DND-41 (cell line): Measurements from ENCODE around the gene RRP12.

Source experiments
- ATAC-seq: fragments of 200-7000 bp; cut with Tn5 transposase; 3 replicates; pipeline ENCODE4 v1.9.1; 2021; ENCODE audit warnings: low read depth; ENCODE audit not compliant: insufficient read depth
- DNase-seq: peaks from one replicate; pipeline ENCODE4 v3.0.0-alpha.2; 2020
- H2AFZ ChIP-seq: 2 replicates; pipeline ENCODE4 v1.6.0; 2012; ENCODE audit warnings: low read depth, low read length
- H3K27ac ChIP-seq: 2 replicates; pipeline ENCODE4 v1.5.1; 2012; ENCODE audit warnings: low read length, inconsistent platforms
- H3K27me3 ChIP-seq: fragments of 200-600 bp; sonication (generic); 2 replicates; pipeline ENCODE4 v1.6.0; 2012; ENCODE audit warnings: low read length, mild to moderate bottlenecking, inconsistent platforms; ENCODE audit not compliant: insufficient read depth, poor library complexity
- H3K36me3 ChIP-seq: 2 replicates; pipeline ENCODE4 v1.5.1; 2012; ENCODE audit warnings: low read length, inconsistent platforms; ENCODE audit not compliant: insufficient read depth
- H3K4me1 ChIP-seq: 2 replicates; pipeline ENCODE4 v1.5.1; 2012; ENCODE audit warnings: mild to moderate bottlenecking, low read length; ENCODE audit not compliant: insufficient read depth
- H3K4me2 ChIP-seq: 2 replicates; pipeline ENCODE4 v1.6.0; 2012; ENCODE audit warnings: mild to moderate bottlenecking, moderate library complexity, low read length, inconsistent platforms; ENCODE audit not compliant: insufficient read depth
- H3K4me3 ChIP-seq, 2 experiments: fragments of 200-600 bp in 1 of 2; shearing (Covaris generic) in 1 of 2; 2 replicates each; pipeline ENCODE4 v1.5.1; 2012 to 2016; ENCODE audit warnings: inconsistent platforms in 2 of 2, low read length in 2 of 2, mild to moderate bottlenecking in 2 of 2, low read depth in 1 of 2, moderate library complexity in 1 of 2
- H3K79me2 ChIP-seq: 2 replicates; pipeline ENCODE4 v1.6.0; 2012; ENCODE audit warnings: low read length, inconsistent platforms; ENCODE audit not compliant: insufficient read depth
- H3K9ac ChIP-seq: 2 replicates; pipeline ENCODE4 v1.6.0; 2012; ENCODE audit warnings: low read depth, mild to moderate bottlenecking, inconsistent platforms, low read length, moderate library complexity
- H3K9me3 ChIP-seq: 2 replicates; pipeline ENCODE4 v1.5.1; 2012; ENCODE audit warnings: low read length, moderate library complexity, mild to moderate bottlenecking, inconsistent platforms; ENCODE audit not compliant: insufficient read depth, severe bottlenecking
- H4K20me1 ChIP-seq: 2 replicates; pipeline ENCODE4 v1.6.0; 2012; ENCODE audit warnings: low read length; ENCODE audit not compliant: insufficient read depth
- EZH2 ChIP-seq: IDR thresholded peaks from 3 replicates; pipeline ENCODE4 v1.6.1; 2012; ENCODE audit warnings: borderline replicate concordance, low read depth, mild to moderate bottlenecking, moderate library complexity, low read length, inconsistent platforms; ENCODE audit not compliant: severe bottlenecking
- TF ChIP-seq, protein P1 (sequence below): IDR thresholded peaks from 2 replicates; pipeline ENCODE4 v1.5.1; 2012; ENCODE audit warnings: borderline replicate concordance, low read length, moderate library complexity, mild to moderate bottlenecking; ENCODE audit not compliant: poor library complexity, severe bottlenecking; ENCODE audit errors: extremely low read depth

Gene RRP12

DNA sequence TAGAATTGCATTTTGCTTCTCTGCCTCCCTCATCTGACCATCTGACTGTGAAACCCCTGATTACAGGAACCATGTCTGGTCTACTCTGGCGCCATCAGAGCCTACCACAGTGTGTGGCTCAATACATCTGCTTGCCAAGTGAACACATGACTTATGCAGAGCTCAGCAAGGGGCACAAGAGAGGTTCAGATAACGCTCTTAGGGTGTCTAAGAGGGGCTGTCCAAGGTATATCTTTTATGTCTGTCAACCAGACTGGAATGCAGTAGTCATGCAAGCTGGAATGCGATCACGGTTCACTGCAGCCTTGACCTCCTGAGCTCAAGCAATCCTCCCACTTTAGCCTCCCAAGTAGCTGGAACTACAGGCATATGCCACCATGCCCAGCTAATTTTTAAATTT lies 10.3 kb upstream of the RRP12 start:
- no peak overlapping the region for H3K4me2 ChIP-seq
- H3K9me3 ChIP-seq: no peaks in the 10 kb centered on the region
- DNase-seq: no peak
- H3K27ac ChIP-seq: no peak overlapping the region
- no peaks in the 10 kb centered on the region for H4K20me1 ChIP-seq
- no peaks in the 10 kb centered on the region for H3K27me3 ChIP-seq
- H2AFZ ChIP-seq: no peak overlapping the region
- H3K4me1 ChIP-seq: peaks cover 15% of the 10 kb centered on the region; the same call in 1 of the 2 replicates
- TF ChIP-seq, protein P1, sequence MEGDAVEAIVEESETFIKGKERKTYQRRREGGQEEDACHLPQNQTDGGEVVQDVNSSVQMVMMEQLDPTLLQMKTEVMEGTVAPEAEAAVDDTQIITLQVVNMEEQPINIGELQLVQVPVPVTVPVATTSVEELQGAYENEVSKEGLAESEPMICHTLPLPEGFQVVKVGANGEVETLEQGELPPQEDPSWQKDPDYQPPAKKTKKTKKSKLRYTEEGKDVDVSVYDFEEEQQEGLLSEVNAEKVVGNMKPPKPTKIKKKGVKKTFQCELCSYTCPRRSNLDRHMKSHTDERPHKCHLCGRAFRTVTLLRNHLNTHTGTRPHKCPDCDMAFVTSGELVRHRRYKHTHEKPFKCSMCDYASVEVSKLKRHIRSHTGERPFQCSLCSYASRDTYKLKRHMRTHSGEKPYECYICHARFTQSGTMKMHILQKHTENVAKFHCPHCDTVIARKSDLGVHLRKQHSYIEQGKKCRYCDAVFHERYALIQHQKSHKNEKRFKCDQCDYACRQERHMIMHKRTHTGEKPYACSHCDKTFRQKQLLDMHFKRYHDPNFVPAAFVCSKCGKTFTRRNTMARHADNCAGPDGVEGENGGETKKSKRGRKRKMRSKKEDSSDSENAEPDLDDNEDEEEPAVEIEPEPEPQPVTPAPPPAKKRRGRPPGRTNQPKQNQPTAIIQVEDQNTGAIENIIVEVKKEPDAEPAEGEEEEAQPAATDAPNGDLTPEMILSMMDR: no peak
- no peak for TF ChIP-seq EZH2
- no peak for ATAC-seq
- H3K9ac ChIP-seq: no peak overlapping the region
- H3K4me3 ChIP-seq: no peak overlapping the region
- no peaks in the 10 kb centered on the region for H3K79me2 ChIP-seq
- no peaks in the 10 kb centered on the region for H3K36me3 ChIP-seq

DNA sequence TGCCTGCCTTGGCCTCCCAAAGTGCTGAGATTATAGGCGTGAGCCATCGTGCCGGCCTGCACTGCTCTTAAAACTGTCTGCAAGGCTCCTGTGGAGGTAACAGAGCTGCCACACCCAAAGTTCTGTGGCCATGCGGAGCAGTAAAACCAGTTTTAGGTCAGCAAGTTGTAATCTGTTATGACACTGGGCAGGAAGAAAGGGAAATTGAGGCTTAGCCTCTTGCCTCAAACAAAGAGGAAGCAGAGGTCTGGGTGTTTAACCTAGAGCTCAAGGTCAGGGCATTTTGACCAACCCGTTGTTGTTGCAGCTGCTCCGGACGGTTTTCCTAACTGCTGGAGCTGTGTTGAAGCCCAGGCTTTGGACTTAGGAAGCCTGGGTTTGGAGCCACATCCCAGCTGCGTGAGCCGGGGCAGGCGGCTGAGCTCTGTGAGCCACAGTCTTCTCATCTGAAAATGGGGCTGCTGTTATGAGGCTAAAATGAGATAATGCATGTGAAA lies 7.4 kb upstream of the RRP12 start:
- Histone ChIP-seq H4K20me1 (no peaks in the 10 kb centered on the region), H3K79me2 (no peaks in the 10 kb centered on the region), H2AFZ (no peak overlapping the region), H3K9me3 (no peaks in the 10 kb centered on the region), H3K4me1 (0 out of 2 replicates have a peak, but pooled peaks cover 6% of the 10 kb centered on the region), H3K9ac (no peak overlapping the region), H3K4me3 (no peak overlapping the region), H3K36me3 (no peaks in the 10 kb centered on the region), H3K4me2 (no peak overlapping the region), H3K27me3 (no peaks in the 10 kb centered on the region), H3K27ac (no peak overlapping the region)
- DNase-seq (no peak), ATAC-seq (no peak)
- no peak for TF ChIP-seq EZH2
- TF ChIP-seq, protein P1: no peak

DNA sequence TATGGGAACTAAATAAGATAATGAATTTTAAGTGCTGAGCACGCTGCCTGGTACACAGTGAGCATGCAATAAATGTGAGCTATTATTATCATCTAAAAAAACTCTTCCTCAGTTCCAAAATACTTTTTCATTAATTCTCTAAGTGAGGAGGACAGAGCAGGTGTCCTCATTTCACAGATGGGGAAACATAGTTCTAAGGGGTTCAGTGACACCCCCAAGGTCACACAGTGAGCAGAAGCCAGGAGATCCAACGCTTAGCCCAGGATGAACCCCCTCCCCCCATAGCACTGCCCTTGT lies 6.8 kb upstream of the RRP12 start:
- Histone ChIP-seq H3K27ac (no peak overlapping the region), H3K27me3 (no peaks in the 10 kb centered on the region), H3K36me3 (no peaks in the 10 kb centered on the region), H3K4me1 (0 out of 2 replicates have a peak, but pooled peaks cover 3% of the 10 kb centered on the region), H4K20me1 (no peaks in the 10 kb centered on the region), H3K9ac (no peak overlapping the region), H3K4me2 (no peak overlapping the region), H3K4me3 (no peak overlapping the region), H3K9me3 (no peaks in the 10 kb centered on the region), H2AFZ (no peak overlapping the region), H3K79me2 (no peaks in the 10 kb centered on the region)
- no peak for DNase-seq
- TF ChIP-seq EZH2: no peak
- TF ChIP-seq, protein P1: no peak
- ATAC-seq: no peak
